Parathyroid adenoma (tissue), 2 donors: ENCODE measurements around the gene REPIN1.

Source experiments
- H2AFZ ChIP-seq: fragments of 300-600 bp; sonication (generic); one replicate; pipeline ENCODE4 v1.7.0; 2017; ENCODE audit warnings: antibody characterized with exemption, mild to moderate bottlenecking
- H3K27ac ChIP-seq: fragments of 300-600 bp; sonication (generic); one replicate; pipeline ENCODE4 v1.7.0; 2017
- H3K27me3 ChIP-seq: fragments of 300-600 bp; sonication (generic); one replicate; pipeline ENCODE4 v1.7.0; 2017; ENCODE audit warnings: low read length; ENCODE audit not compliant: control insufficient read depth, insufficient read depth
- H3K36me3 ChIP-seq: fragments of 300-600 bp; sonication (generic); one replicate; pipeline ENCODE4 v1.7.0; 2017; ENCODE audit warnings: low read length; ENCODE audit not compliant: control insufficient read depth, insufficient read depth
- H3K4me1 ChIP-seq: fragments of 300-600 bp; sonication (generic); one replicate; pipeline ENCODE4 v1.7.0; 2017; ENCODE audit warnings: control low read depth
- H3K4me2 ChIP-seq: fragments of 300-600 bp; sonication (generic); one replicate; pipeline ENCODE4 v1.7.0; 2017; ENCODE audit warnings: low read length
- H3K4me3 ChIP-seq: fragments of 300-600 bp; sonication (generic); one replicate; pipeline ENCODE4 v1.7.0; 2017; ENCODE audit warnings: low read depth, low read length
- H3K79me2 ChIP-seq: fragments of 300-600 bp; sonication (generic); one replicate; pipeline ENCODE4 v1.7.0; 2017; ENCODE audit warnings: control low read depth
- H3K9ac ChIP-seq: fragments of 300-600 bp; sonication (generic); one replicate; pipeline ENCODE4 v1.7.0; 2017; ENCODE audit warnings: mild to moderate bottlenecking
- H3K9me3 ChIP-seq: fragments of 300-600 bp; sonication (generic); one replicate; pipeline ENCODE4 v1.7.0; 2017; ENCODE audit warnings: low read length; ENCODE audit not compliant: control insufficient read depth
- TF ChIP-seq, protein P1 (sequence below): fragments of 300-600 bp; sonication (generic); IDR thresholded peaks from one replicate; pipeline ENCODE4 v1.7.0; 2017; ENCODE audit warnings: antibody characterized with exemption, mild to moderate bottlenecking
- donor health status: primary hyperparathyroidism.

REPIN1 gene

DNA sequence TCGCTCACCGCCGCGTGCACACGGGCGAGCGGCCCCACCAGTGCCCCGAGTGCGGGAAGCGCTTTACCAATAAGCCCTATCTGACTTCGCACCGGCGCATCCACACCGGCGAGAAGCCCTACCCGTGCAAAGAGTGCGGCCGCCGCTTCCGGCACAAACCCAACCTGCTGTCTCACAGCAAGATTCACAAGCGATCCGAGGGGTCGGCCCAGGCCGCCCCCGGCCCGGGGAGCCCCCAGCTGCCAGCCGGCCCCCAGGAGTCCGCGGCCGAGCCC is 3.3 kb downstream of the REPIN1 start:
- no peaks in the 10 kb centered on the region for H3K9me3 ChIP-seq
- TF ChIP-seq, protein P1, sequence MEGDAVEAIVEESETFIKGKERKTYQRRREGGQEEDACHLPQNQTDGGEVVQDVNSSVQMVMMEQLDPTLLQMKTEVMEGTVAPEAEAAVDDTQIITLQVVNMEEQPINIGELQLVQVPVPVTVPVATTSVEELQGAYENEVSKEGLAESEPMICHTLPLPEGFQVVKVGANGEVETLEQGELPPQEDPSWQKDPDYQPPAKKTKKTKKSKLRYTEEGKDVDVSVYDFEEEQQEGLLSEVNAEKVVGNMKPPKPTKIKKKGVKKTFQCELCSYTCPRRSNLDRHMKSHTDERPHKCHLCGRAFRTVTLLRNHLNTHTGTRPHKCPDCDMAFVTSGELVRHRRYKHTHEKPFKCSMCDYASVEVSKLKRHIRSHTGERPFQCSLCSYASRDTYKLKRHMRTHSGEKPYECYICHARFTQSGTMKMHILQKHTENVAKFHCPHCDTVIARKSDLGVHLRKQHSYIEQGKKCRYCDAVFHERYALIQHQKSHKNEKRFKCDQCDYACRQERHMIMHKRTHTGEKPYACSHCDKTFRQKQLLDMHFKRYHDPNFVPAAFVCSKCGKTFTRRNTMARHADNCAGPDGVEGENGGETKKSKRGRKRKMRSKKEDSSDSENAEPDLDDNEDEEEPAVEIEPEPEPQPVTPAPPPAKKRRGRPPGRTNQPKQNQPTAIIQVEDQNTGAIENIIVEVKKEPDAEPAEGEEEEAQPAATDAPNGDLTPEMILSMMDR = no peak
- H3K9ac ChIP-seq = no peak overlapping the region
- no peaks in the 10 kb centered on the region for H3K27me3 ChIP-seq
- no peak overlapping the region for H3K4me2 ChIP-seq
- H2AFZ ChIP-seq = no peak overlapping the region
- H3K4me1 ChIP-seq = peaks cover 15% of the 10 kb centered on the region
- H3K36me3 ChIP-seq = no peaks in the 10 kb centered on the region
- peaks cover 23% of the 10 kb centered on the region for H3K79me2 ChIP-seq
- H3K4me3 ChIP-seq = no peak overlapping the region
- H3K27ac ChIP-seq = no peak overlapping the region

DNA sequence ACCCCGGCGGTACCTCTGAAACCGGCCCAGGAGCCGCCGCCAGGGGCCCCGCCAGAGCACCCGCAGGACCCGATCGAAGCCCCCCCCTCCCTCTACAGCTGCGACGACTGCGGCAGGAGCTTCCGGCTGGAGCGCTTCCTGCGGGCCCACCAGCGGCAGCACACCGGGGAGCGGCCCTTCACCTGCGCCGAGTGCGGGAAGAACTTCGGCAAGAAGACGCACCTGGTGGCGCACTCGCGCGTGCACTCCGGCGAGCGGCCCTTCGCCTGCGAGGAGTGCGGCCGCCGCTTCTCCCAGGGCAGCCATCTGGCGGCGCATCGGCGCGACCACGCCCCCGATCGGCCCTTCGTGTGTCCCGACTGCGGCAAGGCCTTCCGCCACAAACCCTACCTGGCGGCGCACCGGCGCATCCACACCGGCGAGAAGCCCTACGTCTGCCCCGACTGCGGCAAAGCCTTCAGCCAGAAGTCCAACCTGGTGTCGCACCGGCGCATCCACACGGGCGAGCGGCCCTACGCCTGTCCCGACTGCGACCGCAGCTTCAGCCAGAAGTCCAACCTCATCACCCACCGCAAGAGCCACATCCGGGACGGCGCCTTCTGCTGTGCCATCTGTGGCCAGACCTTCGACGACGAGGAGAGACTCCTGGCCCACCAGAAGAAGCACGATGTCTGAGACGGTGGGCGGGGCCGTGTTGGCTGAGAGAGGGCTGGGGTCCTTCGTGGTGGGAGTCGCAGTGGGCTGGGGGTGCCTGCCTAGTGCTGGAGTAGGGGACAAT is 3.8 kb downstream of the REPIN1 start:
- no peak overlapping the region for H3K9ac ChIP-seq
- no peak overlapping the region for H3K4me3 ChIP-seq
- no peak overlapping the region for H2AFZ ChIP-seq
- no peaks in the 10 kb centered on the region for H3K9me3 ChIP-seq
- no peak overlapping the region for H3K27ac ChIP-seq
- peaks cover 23% of the 10 kb centered on the region for H3K79me2 ChIP-seq
- H3K4me1 ChIP-seq = peaks cover 15% of the 10 kb centered on the region
- no peaks in the 10 kb centered on the region for H3K27me3 ChIP-seq
- TF ChIP-seq, protein P1 = no peak
- H3K4me2 ChIP-seq = peak overlapping the region; percentile 54
- H3K36me3 ChIP-seq = no peaks in the 10 kb centered on the region

GRCh38 chr7:150373049-150373801 is 4.6 kb downstream of the REPIN1 start:
- H3K79me2 ChIP-seq = peaks cover 23% of the 10 kb centered on the region
- no peak overlapping the region for H3K4me3 ChIP-seq
- no peak overlapping the region for H3K27ac ChIP-seq
- H3K4me2 ChIP-seq = peak overlapping the region; percentile 54
- H3K27me3 ChIP-seq = no peaks in the 10 kb centered on the region
- no peak overlapping the region for H2AFZ ChIP-seq
- no peak overlapping the region for H3K9ac ChIP-seq
- H3K9me3 ChIP-seq = no peaks in the 10 kb centered on the region
- H3K4me1 ChIP-seq = peaks cover 12% of the 10 kb centered on the region
- no peaks in the 10 kb centered on the region for H3K36me3 ChIP-seq
- TF ChIP-seq, protein P1 = no peak

DNA sequence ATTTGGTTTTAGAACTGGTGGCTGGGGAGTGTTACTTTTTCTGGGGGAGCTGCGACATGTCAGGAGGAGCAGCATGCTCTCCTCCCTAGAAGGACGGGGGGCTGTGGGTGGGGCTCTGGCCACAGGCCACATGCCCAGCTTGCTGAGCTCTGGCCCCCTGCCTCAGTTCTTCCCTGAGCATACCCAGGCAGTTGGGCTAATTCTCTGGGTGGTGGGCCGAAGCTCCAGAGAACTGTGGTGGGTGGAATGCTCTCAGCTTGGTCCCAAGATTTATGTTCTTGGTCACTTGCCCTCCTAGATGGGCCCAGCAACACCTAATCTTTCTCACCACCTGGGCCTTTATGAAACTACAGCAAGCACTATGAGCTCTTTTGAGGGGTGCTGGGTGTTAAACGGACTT is 5.4 kb downstream of the REPIN1 start:
- Histone ChIP-seq H3K9me3 (no peaks in the 10 kb centered on the region), H3K27me3 (no peaks in the 10 kb centered on the region), H3K27ac (no peak overlapping the region), H3K36me3 (no peaks in the 10 kb centered on the region), H3K9ac (no peak overlapping the region), H3K4me2 (no peak overlapping the region), H3K79me2 (peaks cover 23% of the 10 kb centered on the region), H3K4me1 (peaks cover 12% of the 10 kb centered on the region), H3K4me3 (no peak overlapping the region), H2AFZ (no peak overlapping the region)
- TF ChIP-seq, protein P1 = no peak
